Mesendoderm (in vitro differentiated cells): ENCODE measurements around the gene MCF2L2.

ENCODE experiments used
- DNase-seq: peaks from one replicate; pipeline ENCODE4 v3.0.0; 2013
- H2AK5ac ChIP-seq: 2 replicates; pipeline ENCODE4 v1.6.1; 2013; ENCODE audit warnings: low read length, inconsistent platforms
- H2BK120ac ChIP-seq: 2 replicates; pipeline ENCODE4 v1.6.1; 2013; ENCODE audit warnings: low read depth, mild to moderate bottlenecking, low read length, moderate library complexity, mixed read lengths
- H2BK15ac ChIP-seq: replicated peaks from 2 replicates; pipeline ENCODE4 v1.6.1; 2013; ENCODE audit warnings: low read depth, mild to moderate bottlenecking, moderate library complexity
- H2BK5ac ChIP-seq: 2 replicates; pipeline ENCODE4 v1.6.1; 2013; ENCODE audit warnings: low read length, inconsistent platforms
- H3K18ac ChIP-seq: 2 replicates; pipeline ENCODE4 v1.6.1; 2013; ENCODE audit warnings: mild to moderate bottlenecking, low read length, mixed read lengths
- H3K23ac ChIP-seq: one replicate; pipeline ENCODE4 v1.6.1; 2013; ENCODE audit warnings: low read length
- H3K27ac ChIP-seq: 2 replicates; pipeline ENCODE4 v1.5.1; 2013; ENCODE audit warnings: low read depth, mild to moderate bottlenecking, inconsistent platforms, low read length, moderate library complexity
- H3K27me3 ChIP-seq: 2 replicates; pipeline ENCODE4 v1.6.1; 2013; ENCODE audit warnings: low read length, control low read depth, mild to moderate bottlenecking, inconsistent platforms; ENCODE audit not compliant: insufficient read depth, poor library complexity
- H3K36me3 ChIP-seq: 2 replicates; pipeline ENCODE4 v1.6.1; 2013; ENCODE audit warnings: low read length, inconsistent platforms; ENCODE audit not compliant: control insufficient read depth, insufficient read depth
- H3K4ac ChIP-seq: one replicate; pipeline ENCODE4 v1.6.1; 2013; ENCODE audit warnings: low read depth, mild to moderate bottlenecking, low read length, moderate library complexity
- H3K4me1 ChIP-seq: 2 replicates; pipeline ENCODE4 v1.6.1; 2013; ENCODE audit warnings: low read depth, low read length, inconsistent platforms; ENCODE audit not compliant: control insufficient read depth
- H3K4me2 ChIP-seq: 2 replicates; pipeline ENCODE4 v1.6.1; 2013; ENCODE audit warnings: low read length
- H3K4me3 ChIP-seq: 2 replicates; pipeline ENCODE4 v1.5.1; 2013; ENCODE audit warnings: mild to moderate bottlenecking, low read length
- H3K56ac ChIP-seq: one replicate; pipeline ENCODE4 v1.6.1; 2013; ENCODE audit warnings: low read length
- H3K79me1 ChIP-seq: 2 replicates; pipeline ENCODE4 v1.6.1; 2013; ENCODE audit warnings: low read length, inconsistent platforms
- H3K79me2 ChIP-seq: 2 replicates; pipeline ENCODE4 v1.6.1; 2013; ENCODE audit warnings: mild to moderate bottlenecking, low read length; ENCODE audit not compliant: control insufficient read depth, insufficient read depth
- H3K9ac ChIP-seq: 2 replicates; pipeline ENCODE4 v1.6.1; 2013; ENCODE audit warnings: low read length, inconsistent platforms
- H4K5ac ChIP-seq: one replicate; pipeline ENCODE4 v1.6.1; 2013; ENCODE audit warnings: low read length
- H4K8ac ChIP-seq: one replicate; pipeline ENCODE4 v1.6.1; 2013; ENCODE audit warnings: low read depth, mild to moderate bottlenecking, control low read depth, low read length, moderate library complexity
- WGBS: extraction: QIAGEN DNeasy Blood & Tissue Kit; methylation state at CpG from one replicate; pipeline ENCODE4 v1.1.7; 2013; ENCODE audit warnings: low lambda C conversion rate, missing lambda C conversion rate; ENCODE audit not compliant: insufficient coverage; ENCODE audit errors: extremely low coverage; 5-methylcytosine and 5-hydroxymethylcytosine counted together

Gene MCF2L2

DNA sequence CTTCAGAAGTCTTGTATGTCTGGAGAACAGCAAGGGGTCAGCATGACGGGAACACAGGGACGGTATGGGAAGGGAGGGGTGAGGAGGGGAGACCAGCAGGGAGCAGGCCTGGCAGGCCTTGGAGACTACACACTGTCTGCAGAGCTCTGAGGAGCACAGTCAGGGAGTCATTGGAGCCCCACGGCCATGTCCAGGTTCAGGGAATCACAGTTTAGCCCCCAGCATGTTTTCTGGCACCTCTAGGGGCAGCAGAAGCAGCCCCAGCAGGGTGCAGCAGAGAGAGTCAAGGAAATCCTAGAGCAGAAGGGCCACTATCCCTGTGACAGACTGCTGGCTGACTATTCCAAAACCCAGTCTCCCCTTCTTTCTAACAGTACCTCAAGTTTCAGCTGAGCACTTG, 269.1 kb downstream of the MCF2L2 start:
- Histone ChIP-seq H3K27ac (no peak overlapping the region), H2BK15ac (no peak overlapping the region), H3K36me3 (no peaks in the 10 kb centered on the region), H3K4me1 (no peaks in the 10 kb centered on the region), H3K18ac (no peak overlapping the region), H2BK120ac (no peak overlapping the region), H3K23ac (no peak overlapping the region), H2BK5ac (no peak overlapping the region), H3K27me3 (no peaks in the 10 kb centered on the region), H3K79me2 (no peaks in the 10 kb centered on the region), H3K56ac (no peak overlapping the region), H4K5ac (no peak overlapping the region), H3K79me1 (no peaks in the 10 kb centered on the region), H3K4ac (no peak overlapping the region), H3K9ac (no peak overlapping the region), H3K4me3 (no peak overlapping the region), H2AK5ac (no peak overlapping the region), H3K4me2 (no peak overlapping the region), H4K8ac (no peak overlapping the region)
- peak; percentile 44 for DNase-seq
- WGBS, result no CpG with 5 or more reads among the region's 3 CpGs

DNA sequence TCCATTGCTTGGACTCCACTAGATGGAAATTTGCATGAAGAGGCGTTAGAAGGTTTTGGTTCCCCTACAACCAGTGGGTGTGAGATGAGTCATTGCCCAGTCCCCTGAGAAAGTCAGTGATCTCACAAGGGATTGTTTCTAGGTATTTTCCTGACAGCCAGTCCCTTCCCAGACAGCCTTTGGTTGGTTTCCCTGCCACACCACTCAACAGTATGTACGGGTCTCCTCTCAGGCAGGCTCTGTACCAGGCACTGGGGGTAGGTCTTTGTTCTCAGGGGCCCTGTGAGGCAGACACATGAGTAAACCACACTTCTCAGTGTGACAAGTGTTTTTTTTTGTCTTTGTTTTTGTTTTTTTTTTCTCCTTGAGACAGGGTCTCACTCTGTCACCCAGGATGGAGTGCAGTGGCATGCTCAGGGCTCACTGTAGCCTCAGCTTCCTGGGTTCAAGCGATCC, 269.8 kb downstream of the MCF2L2 start:
- Histone ChIP-seq H3K9ac (no peak overlapping the region), H3K4me2 (no peak overlapping the region)
- DNase-seq, result peak; percentile 75

DNA sequence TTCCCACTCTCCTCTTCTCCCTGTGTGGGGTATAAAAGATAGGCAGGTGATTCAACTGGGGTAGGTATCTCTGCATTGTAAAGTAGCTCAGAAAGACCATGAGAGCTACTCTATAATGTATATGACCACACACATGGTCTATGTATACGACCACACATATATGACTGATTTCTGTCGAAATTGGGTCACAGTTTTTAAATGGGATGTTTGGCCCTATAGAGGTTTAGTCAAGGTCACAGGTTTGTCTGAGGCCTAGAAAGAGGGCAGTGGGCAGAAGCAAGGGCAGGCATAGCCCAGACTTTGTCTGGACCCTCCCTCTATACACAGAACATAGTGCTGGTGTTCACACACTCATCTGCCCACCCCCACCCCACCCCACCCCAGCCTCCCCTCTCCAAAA, 270.3 kb downstream of the MCF2L2 start:
- no peak overlapping the region for H4K5ac ChIP-seq
- no peak overlapping the region for H3K9ac ChIP-seq
- no peaks in the 10 kb centered on the region for H3K4me1 ChIP-seq
- H3K79me2 ChIP-seq, result no peaks in the 10 kb centered on the region
- WGBS, result no CpG with 5 or more reads among the region's 2 CpGs
- DNase-seq, result no peak
- H2BK5ac ChIP-seq, result no peak overlapping the region
- H3K56ac ChIP-seq, result no peak overlapping the region
- no peak overlapping the region for H4K8ac ChIP-seq
- H3K36me3 ChIP-seq, result no peaks in the 10 kb centered on the region
- H2BK120ac ChIP-seq, result no peak overlapping the region
- H3K79me1 ChIP-seq, result no peaks in the 10 kb centered on the region
- no peak overlapping the region for H3K18ac ChIP-seq
- no peak overlapping the region for H2AK5ac ChIP-seq
- no peak overlapping the region for H3K4ac ChIP-seq
- H3K23ac ChIP-seq, result no peak overlapping the region
- no peak overlapping the region for H3K4me2 ChIP-seq
- H2BK15ac ChIP-seq, result no peak overlapping the region
- no peaks in the 10 kb centered on the region for H3K27me3 ChIP-seq
- H3K27ac ChIP-seq, result no peak overlapping the region
- H3K4me3 ChIP-seq, result no peak overlapping the region

More for the DNA sequence above, 269.8 kb downstream of the MCF2L2 start:
- Histone ChIP-seq H3K4me3 (no peak overlapping the region), H3K18ac (no peak overlapping the region), H3K56ac (no peak overlapping the region), H3K23ac (no peak overlapping the region), H2BK5ac (no peak overlapping the region), H3K27ac (no peak overlapping the region), H4K8ac (no peak overlapping the region), H2BK120ac (no peak overlapping the region), H3K4ac (no peak overlapping the region), H4K5ac (no peak overlapping the region), H3K27me3 (no peaks in the 10 kb centered on the region), H3K4me1 (no peaks in the 10 kb centered on the region), H3K36me3 (no peaks in the 10 kb centered on the region), H2AK5ac (no peak overlapping the region), H3K79me2 (no peaks in the 10 kb centered on the region), H2BK15ac (no peak overlapping the region), H3K79me1 (no peaks in the 10 kb centered on the region)
- WGBS, result no CpG with 5 or more reads among the region's 3 CpGs

DNA sequence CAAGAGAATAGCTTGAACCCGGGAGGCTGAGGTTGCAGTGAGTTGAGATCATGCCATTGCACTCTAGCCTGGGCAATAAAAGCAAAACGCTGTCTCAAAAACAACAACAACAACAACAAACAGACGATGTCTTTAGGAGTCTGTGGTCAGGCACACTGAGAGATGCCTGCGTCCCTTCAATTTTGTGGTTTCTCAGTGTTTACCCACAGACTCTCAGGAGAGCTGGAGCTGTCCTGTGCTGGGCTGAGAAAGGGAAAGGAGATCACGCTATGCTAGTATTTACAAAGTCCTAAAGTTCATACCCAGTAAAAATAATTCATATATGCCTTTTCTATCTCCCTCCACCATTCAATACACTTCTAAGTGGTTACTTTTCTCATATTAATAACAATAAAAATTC, 272.2 kb downstream of the MCF2L2 start:
- H3K23ac ChIP-seq, result no peak overlapping the region
- H3K9ac ChIP-seq, result no peak overlapping the region
- no peak overlapping the region for H3K56ac ChIP-seq
- no peak overlapping the region for H2AK5ac ChIP-seq
- H3K36me3 ChIP-seq, result no peaks in the 10 kb centered on the region
- no peak overlapping the region for H3K18ac ChIP-seq
- no peak overlapping the region for H4K5ac ChIP-seq
- H4K8ac ChIP-seq, result no peak overlapping the region
- no peak overlapping the region for H2BK15ac ChIP-seq
- H3K4me2 ChIP-seq, result no peak overlapping the region
- no peak for DNase-seq
- no peaks in the 10 kb centered on the region for H3K79me2 ChIP-seq
- H3K27me3 ChIP-seq, result no peaks in the 10 kb centered on the region
- H3K79me1 ChIP-seq, result no peaks in the 10 kb centered on the region
- H2BK120ac ChIP-seq, result no peak overlapping the region
- no CpG with 5 or more reads among the region's 5 CpGs for WGBS
- no peak overlapping the region for H3K27ac ChIP-seq
- H3K4me3 ChIP-seq, result no peak overlapping the region
- H2BK5ac ChIP-seq, result no peak overlapping the region
- no peak overlapping the region for H3K4ac ChIP-seq
- no peaks in the 10 kb centered on the region for H3K4me1 ChIP-seq

DNA sequence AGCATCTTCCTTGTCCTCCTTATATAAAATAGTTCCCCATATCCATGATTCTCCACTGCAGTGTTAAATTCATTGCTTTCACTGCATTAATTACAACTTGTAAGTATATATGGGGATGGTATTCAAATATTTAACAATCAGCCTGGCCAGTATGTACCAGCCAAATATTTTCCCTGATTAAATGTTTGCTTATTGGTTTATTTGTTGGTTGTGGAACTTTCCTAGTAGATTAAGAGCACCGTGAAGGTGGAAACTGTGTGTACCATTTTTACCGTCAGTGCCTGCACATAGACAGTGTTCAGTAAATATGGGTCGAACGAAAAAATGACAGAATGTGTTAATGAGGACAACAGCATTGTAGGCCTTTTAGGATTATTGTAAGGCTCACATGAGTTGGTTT, 272.9 kb downstream of the MCF2L2 start:
- Histone ChIP-seq H3K79me1 (no peaks in the 10 kb centered on the region), H3K23ac (no peak overlapping the region), H2BK5ac (no peak overlapping the region), H4K5ac (no peak overlapping the region), H3K56ac (no peak overlapping the region), H3K4me2 (no peak overlapping the region), H2BK120ac (no peak overlapping the region), H2AK5ac (no peak overlapping the region), H2BK15ac (no peak overlapping the region), H3K27me3 (no peaks in the 10 kb centered on the region), H3K4me1 (no peaks in the 10 kb centered on the region), H3K4ac (no peak overlapping the region), H4K8ac (no peak overlapping the region), H3K36me3 (no peaks in the 10 kb centered on the region), H3K27ac (no peak overlapping the region), H3K79me2 (no peaks in the 10 kb centered on the region), H3K9ac (no peak overlapping the region), H3K4me3 (no peak overlapping the region), H3K18ac (no peak overlapping the region)
- DNase-seq, result no peak
- WGBS, result no CpG with 5 or more reads among the region's 4 CpGs

DNA sequence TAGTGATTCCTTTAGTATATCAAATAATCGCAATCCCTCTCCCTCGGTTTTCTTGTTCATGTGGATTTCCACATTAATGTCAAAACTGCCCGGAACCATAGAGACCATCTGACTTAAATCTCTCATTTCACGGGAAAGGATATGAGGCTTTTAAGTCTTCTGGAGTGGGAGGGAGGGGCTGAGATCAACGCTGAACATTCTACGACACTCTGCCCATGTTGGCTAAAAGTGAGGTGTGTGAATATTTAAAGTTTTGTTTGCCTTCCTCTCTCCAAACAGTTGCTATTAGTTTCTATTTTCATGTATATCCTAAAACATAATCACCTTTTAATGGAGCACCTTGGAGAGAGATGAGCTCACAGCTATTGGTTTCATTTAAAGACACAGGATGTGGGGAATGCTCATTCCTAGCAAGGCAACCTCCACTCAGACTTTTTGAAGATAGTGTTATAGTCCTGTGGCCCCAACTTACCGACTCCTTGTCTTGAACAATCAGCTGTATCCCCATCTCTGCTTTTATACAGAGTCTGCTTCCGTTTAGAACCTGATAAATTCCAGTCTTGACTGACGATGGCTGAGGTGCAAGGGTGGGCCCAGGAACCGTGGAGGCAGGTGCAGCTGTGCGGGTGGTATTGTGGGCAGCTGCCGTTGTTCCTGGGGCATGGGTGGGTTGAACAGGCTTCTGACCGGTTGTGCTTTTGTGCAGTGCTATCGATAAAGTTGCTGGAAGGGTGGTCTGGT, 275.0 kb downstream of the MCF2L2 start:
- Histone ChIP-seq H2BK15ac (no peak overlapping the region), H3K27ac (no peak overlapping the region), H3K18ac (no peak overlapping the region), H3K27me3 (no peaks in the 10 kb centered on the region), H3K56ac (no peak overlapping the region), H2AK5ac (no peak overlapping the region), H3K4me1 (no peaks in the 10 kb centered on the region), H3K23ac (no peak overlapping the region), H3K4me2 (no peak overlapping the region), H2BK5ac (no peak overlapping the region), H2BK120ac (no peak overlapping the region), H4K8ac (no peak overlapping the region), H3K4me3 (no peak overlapping the region), H3K79me1 (no peaks in the 10 kb centered on the region), H3K79me2 (no peaks in the 10 kb centered on the region), H3K9ac (no peak overlapping the region), H4K5ac (no peak overlapping the region), H3K36me3 (no peaks in the 10 kb centered on the region), H3K4ac (no peak overlapping the region)
- WGBS, result no CpG with 5 or more reads among the region's 14 CpGs
- DNase-seq, result no peak
